ENCODE data around the gene AREG. TPM values are rescaled to one million over a fixed set of nuclear protein-coding genes. Genes with fewer than 3 reads are reported as not detected.

The AREG gene
- total and polyA plus RNA-seq, 2 donors from 2014 or later: 11.8 TPM; not detected in 1

- Histone ChIP-seq H3K4me1 (ENCODE audit: control insufficient read depth in 2 of 3, insufficient read depth in 2 of 3, low read depth in 1 of 3, low read length in 3 of 3) (no peaks in the 10 kb centered on the region), H3K27me3 (ENCODE audit: control insufficient read depth, insufficient read depth, low read length) (no peaks in the 10 kb centered on the region), H3K27ac (ENCODE audit: low read depth in 2 of 2, low read length in 2 of 2) (no peak overlapping the region), H3K9me3 (ENCODE audit: control insufficient read depth in 2 of 3, insufficient read depth in 1 of 3, low read length in 3 of 3) (peaks cover 0 to 6% (median 0%) of the 10 kb centered on the region in 3 donors), H3K4me3 (ENCODE audit: low read length in 3 of 3) (no peak overlapping the region), H3K36me3 (ENCODE audit: control insufficient read depth in 2 of 3, insufficient read depth in 3 of 3, low read length in 3 of 3) (no peaks in the 10 kb centered on the region), H3K9ac (ENCODE audit: low read length in 3 of 3) (no peak overlapping the region)
- intact Hi-C loops (cut with DNase I): no loop called here
- FAIRE-seq: no peak
- DNase-seq: no peak
- TF ChIP-seq, protein P1, sequence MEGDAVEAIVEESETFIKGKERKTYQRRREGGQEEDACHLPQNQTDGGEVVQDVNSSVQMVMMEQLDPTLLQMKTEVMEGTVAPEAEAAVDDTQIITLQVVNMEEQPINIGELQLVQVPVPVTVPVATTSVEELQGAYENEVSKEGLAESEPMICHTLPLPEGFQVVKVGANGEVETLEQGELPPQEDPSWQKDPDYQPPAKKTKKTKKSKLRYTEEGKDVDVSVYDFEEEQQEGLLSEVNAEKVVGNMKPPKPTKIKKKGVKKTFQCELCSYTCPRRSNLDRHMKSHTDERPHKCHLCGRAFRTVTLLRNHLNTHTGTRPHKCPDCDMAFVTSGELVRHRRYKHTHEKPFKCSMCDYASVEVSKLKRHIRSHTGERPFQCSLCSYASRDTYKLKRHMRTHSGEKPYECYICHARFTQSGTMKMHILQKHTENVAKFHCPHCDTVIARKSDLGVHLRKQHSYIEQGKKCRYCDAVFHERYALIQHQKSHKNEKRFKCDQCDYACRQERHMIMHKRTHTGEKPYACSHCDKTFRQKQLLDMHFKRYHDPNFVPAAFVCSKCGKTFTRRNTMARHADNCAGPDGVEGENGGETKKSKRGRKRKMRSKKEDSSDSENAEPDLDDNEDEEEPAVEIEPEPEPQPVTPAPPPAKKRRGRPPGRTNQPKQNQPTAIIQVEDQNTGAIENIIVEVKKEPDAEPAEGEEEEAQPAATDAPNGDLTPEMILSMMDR (IDR thresholded peaks at IDR 0.05; ENCODE audit: borderline replicate concordance, extremely low read depth, insufficient read depth): no peak
These were observed 55.2 kb downstream of the AREG start for GRCh38 chr4:74499986-74500781.

DNA sequence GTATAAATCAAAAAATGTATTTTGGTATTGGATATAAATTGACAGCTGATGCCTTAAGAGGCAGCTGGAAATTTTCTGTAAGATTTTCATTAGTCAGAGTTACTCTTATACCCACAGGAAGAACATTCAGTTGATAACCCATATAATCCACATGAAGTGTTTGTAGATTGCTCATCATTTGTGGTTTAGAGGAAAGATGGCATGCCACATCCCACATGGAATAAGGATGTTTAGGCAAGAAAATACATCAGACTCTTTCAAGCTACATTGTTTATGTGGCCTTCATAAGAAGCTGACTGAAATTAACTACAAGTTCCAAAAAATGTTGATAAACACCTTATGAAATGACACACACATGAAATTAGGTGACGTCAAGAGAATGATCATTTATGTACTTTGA is 56.6 kb downstream of the AREG start:
- Histone ChIP-seq H3K9ac (ENCODE audit: low read length in 3 of 3) (no peak overlapping the region), H3K4me3 (ENCODE audit: low read length in 3 of 3) (no peak overlapping the region), H3K4me1 (ENCODE audit: control insufficient read depth in 2 of 3, insufficient read depth in 2 of 3, low read depth in 1 of 3, low read length in 3 of 3) (no peaks in the 10 kb centered on the region), H3K36me3 (ENCODE audit: control insufficient read depth in 2 of 3, insufficient read depth in 3 of 3, low read length in 3 of 3) (no peaks in the 10 kb centered on the region), H3K9me3 (ENCODE audit: control insufficient read depth in 2 of 3, insufficient read depth in 1 of 3, low read length in 3 of 3) (peaks cover 0 to 6% (median 0%) of the 10 kb centered on the region in 3 donors), H3K27ac (ENCODE audit: low read depth in 2 of 2, low read length in 2 of 2) (no peak overlapping the region), H3K27me3 (ENCODE audit: control insufficient read depth, insufficient read depth, low read length) (no peaks in the 10 kb centered on the region)
- TF ChIP-seq, protein P1 (IDR thresholded peaks at IDR 0.05; ENCODE audit: borderline replicate concordance, extremely low read depth, insufficient read depth): no peak
- DNase-seq (no peak), FAIRE-seq (no peak)
- intact Hi-C loops (cut with DNase I): no loop called here

DNA sequence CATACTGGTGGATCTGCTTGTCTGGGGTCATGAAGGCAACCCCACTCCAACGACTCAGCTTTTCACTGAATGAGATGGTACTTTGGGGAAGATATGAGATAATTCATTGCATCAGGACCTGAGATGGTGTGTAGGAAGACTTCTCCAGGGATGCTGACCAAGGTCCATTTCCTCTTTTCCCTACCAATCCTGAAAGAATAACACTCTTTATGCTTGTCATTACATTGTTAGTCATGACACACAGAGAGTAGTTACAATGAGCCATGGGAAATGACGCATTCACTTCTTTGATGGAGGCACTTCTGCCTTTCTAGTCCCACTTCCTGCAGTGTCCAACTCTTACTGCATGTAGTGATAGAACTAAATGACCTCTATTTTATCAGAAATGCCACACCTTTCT is 58.6 kb downstream of the AREG start:
- FAIRE-seq (no peak), DNase-seq (no peak)
- intact Hi-C loops (cut with DNase I): no loop called here
- Histone ChIP-seq H3K4me1 (ENCODE audit: control insufficient read depth in 2 of 3, insufficient read depth in 2 of 3, low read depth in 1 of 3, low read length in 3 of 3) (no peaks in the 10 kb centered on the region), H3K9me3 (ENCODE audit: control insufficient read depth in 2 of 3, insufficient read depth in 1 of 3, low read length in 3 of 3) (peaks cover 0 to 6% (median 0%) of the 10 kb centered on the region in 3 donors), H3K27me3 (ENCODE audit: control insufficient read depth, insufficient read depth, low read length) (no peaks in the 10 kb centered on the region), H3K27ac (ENCODE audit: low read depth in 2 of 2, low read length in 2 of 2) (no peak overlapping the region), H3K4me3 (ENCODE audit: low read length in 3 of 3) (no peak overlapping the region), H3K36me3 (ENCODE audit: control insufficient read depth in 2 of 3, insufficient read depth in 3 of 3, low read length in 3 of 3) (no peaks in the 10 kb centered on the region), H3K9ac (ENCODE audit: low read length in 3 of 3) (no peak overlapping the region)
- TF ChIP-seq, protein P1 (IDR thresholded peaks at IDR 0.05; ENCODE audit: borderline replicate concordance, extremely low read depth, insufficient read depth): no peak

Data from kidney (tissue), 14 donors.